Measurements from ENCODE around the gene DKC1.

The DKC1 gene

DNA sequence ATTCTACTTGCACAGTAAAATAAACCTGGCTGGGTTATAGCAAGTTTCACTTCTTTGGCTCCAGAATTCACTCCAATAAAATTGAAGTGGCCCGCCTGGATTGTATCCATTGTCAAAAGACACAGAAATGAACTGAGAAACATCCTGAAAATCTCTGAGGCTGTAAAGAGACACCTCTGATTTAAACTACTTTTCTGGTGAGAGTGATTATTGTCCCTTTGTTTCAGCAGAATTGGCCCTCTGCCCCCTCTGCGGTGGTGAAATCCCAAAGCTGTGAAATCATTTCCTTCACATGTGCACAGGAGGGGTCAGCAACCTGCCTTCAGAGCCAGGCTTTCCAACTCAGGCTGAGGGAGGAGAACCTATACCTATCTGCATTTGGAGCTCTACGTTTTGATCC lies 34.8 kb upstream of the DKC1 start:
- no peak for DNase-seq (ENCODE audit: low read depth, low spot score)
- H3K4me1 ChIP-seq (ENCODE audit: control insufficient read depth, insufficient read depth, low read length): no peaks in the 10 kb centered on the region
- WGBS (ENCODE audit: insufficient coverage, insufficient read length): no CpG with 5 or more reads among the region's 3 CpGs
- H3K27ac ChIP-seq (ENCODE audit: low read length): no peak overlapping the region
- no peaks in the 10 kb centered on the region for H3K36me3 ChIP-seq (ENCODE audit: control insufficient read depth, insufficient read depth, low read length)
- H3K9me3 ChIP-seq (ENCODE audit: control insufficient read depth, insufficient read depth, low read length): no peaks in the 10 kb centered on the region
- no peak overlapping the region for H3K4me3 ChIP-seq (ENCODE audit: low read length)
- no peaks in the 10 kb centered on the region for H3K27me3 ChIP-seq (ENCODE audit: control insufficient read depth, insufficient read depth, low read length)

DNA sequence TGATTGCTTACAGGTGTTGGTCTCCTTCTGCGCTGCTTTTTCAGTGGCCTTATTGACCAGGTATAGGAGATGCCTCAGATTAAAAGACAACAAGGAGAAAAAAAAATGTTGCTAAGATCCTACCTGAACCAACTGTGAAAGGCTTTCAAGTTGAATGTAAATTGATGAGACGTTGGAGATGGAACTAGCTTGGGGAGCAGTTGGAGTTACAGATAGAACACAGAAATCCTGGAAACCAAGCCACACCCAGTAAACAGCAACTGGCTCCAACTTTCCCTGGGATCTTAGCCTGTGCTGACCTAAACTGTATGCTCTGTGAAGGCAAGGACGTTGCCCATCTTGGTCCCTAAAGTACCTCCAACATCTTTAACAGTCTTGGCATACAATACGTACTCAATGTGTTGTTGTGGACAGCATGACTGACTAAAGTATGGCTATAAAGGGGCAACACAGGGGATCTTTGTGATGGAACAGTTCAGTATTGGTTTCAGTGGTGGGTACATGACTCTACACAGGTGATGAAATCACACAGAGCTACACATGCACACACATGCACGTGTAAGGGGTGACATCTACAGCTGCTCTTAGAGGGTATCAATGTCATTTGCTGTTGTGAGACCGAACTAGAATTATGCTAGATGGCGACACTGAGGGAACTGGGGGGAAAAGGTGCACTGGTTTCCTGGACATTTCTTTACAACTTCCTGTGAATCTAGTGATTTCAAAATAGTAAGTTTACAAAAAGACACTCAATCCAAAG lies 34.1 kb upstream of the DKC1 start:
- Histone ChIP-seq H3K9me3 (ENCODE audit: control insufficient read depth, insufficient read depth, low read length) (no peaks in the 10 kb centered on the region), H3K4me1 (ENCODE audit: control insufficient read depth, insufficient read depth, low read length) (no peaks in the 10 kb centered on the region), H3K27ac (ENCODE audit: low read length) (no peak overlapping the region), H3K4me3 (ENCODE audit: low read length) (no peak overlapping the region), H3K27me3 (ENCODE audit: control insufficient read depth, insufficient read depth, low read length) (no peaks in the 10 kb centered on the region), H3K36me3 (ENCODE audit: control insufficient read depth, insufficient read depth, low read length) (no peaks in the 10 kb centered on the region)
- no CpG with 5 or more reads among the region's 7 CpGs for WGBS (ENCODE audit: insufficient coverage, insufficient read length)
- no peak for DNase-seq (ENCODE audit: low read depth, low spot score)

DNA sequence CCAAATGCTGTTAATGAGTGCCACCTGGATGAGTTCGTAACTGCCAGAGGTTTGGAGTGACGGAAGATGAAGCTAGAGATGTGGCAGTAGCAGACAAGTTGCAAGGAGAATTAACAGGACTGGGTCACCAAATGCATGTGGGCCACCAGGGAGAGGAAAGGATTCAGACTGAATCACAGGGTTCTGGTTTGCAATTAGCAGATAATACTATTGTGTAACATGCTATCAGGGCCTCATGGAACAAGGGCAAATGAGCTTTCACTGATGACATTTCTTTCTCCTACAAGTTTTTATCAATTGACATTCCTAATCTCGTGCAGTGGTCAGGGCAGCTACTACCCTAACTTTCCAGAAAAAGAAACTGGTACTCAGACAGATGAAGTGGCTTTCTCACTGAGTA lies 33.2 kb upstream of the DKC1 start:
- no peaks in the 10 kb centered on the region for H3K27me3 ChIP-seq (ENCODE audit: control insufficient read depth, insufficient read depth, low read length)
- no peaks in the 10 kb centered on the region for H3K36me3 ChIP-seq (ENCODE audit: control insufficient read depth, insufficient read depth, low read length)
- no peaks in the 10 kb centered on the region for H3K9me3 ChIP-seq (ENCODE audit: control insufficient read depth, insufficient read depth, low read length)
- H3K4me3 ChIP-seq (ENCODE audit: low read length): no peak overlapping the region
- no peaks in the 10 kb centered on the region for H3K4me1 ChIP-seq (ENCODE audit: control insufficient read depth, insufficient read depth, low read length)
- no peak for DNase-seq (ENCODE audit: low read depth, low spot score)
- no CpG with 5 or more reads among the region's 3 CpGs for WGBS (ENCODE audit: insufficient coverage, insufficient read length)
- H3K27ac ChIP-seq (ENCODE audit: low read length): no peak overlapping the region

GRCh38 chrX:154730253-154730891 lies 32.3 kb upstream of the DKC1 start:
- DNase-seq (ENCODE audit: low read depth, low spot score): no peak

GRCh38 chrX:154731184-154731583 lies 31.5 kb upstream of the DKC1 start:
- no peak for DNase-seq (ENCODE audit: low read depth, low spot score)
- Histone ChIP-seq H3K4me3 (ENCODE audit: low read length) (no peak overlapping the region), H3K27ac (ENCODE audit: low read length) (no peak overlapping the region), H3K9me3 (ENCODE audit: control insufficient read depth, insufficient read depth, low read length) (no peaks in the 10 kb centered on the region), H3K36me3 (ENCODE audit: control insufficient read depth, insufficient read depth, low read length) (no peaks in the 10 kb centered on the region), H3K27me3 (ENCODE audit: control insufficient read depth, insufficient read depth, low read length) (no peaks in the 10 kb centered on the region), H3K4me1 (ENCODE audit: control insufficient read depth, insufficient read depth, low read length) (no peaks in the 10 kb centered on the region)
- WGBS (ENCODE audit: insufficient coverage, insufficient read length): no CpG with 5 or more reads among the region's 5 CpGs

More at GRCh38 chrX:154730253-154730891, 32.3 kb upstream of the DKC1 start:
- no peaks in the 10 kb centered on the region for H3K4me1 ChIP-seq (ENCODE audit: control insufficient read depth, insufficient read depth, low read length)
- WGBS (ENCODE audit: insufficient coverage, insufficient read length): no CpG with 5 or more reads among the region's 6 CpGs
- H3K27me3 ChIP-seq (ENCODE audit: control insufficient read depth, insufficient read depth, low read length): no peaks in the 10 kb centered on the region
- H3K36me3 ChIP-seq (ENCODE audit: control insufficient read depth, insufficient read depth, low read length): no peaks in the 10 kb centered on the region
- H3K27ac ChIP-seq (ENCODE audit: low read length): no peak overlapping the region
- H3K9me3 ChIP-seq (ENCODE audit: control insufficient read depth, insufficient read depth, low read length): no peaks in the 10 kb centered on the region
- no peak overlapping the region for H3K4me3 ChIP-seq (ENCODE audit: low read length)

- Histone ChIP-seq H3K4me1 (ENCODE audit: control insufficient read depth, insufficient read depth, low read length) (no peaks in the 10 kb centered on the region), H3K27ac (ENCODE audit: low read length) (no peak overlapping the region), H3K36me3 (ENCODE audit: control insufficient read depth, insufficient read depth, low read length) (no peaks in the 10 kb centered on the region), H3K4me3 (ENCODE audit: low read length) (no peak overlapping the region), H3K9me3 (ENCODE audit: control insufficient read depth, insufficient read depth, low read length) (no peaks in the 10 kb centered on the region), H3K27me3 (ENCODE audit: control insufficient read depth, insufficient read depth, low read length) (no peaks in the 10 kb centered on the region)
- DNase-seq (ENCODE audit: low read depth, low spot score): no peak
- WGBS (ENCODE audit: insufficient coverage, insufficient read length): no CpG with 5 or more reads among the region's 7 CpGs
Measured at GRCh38 chrX:154731881-154732280, 30.8 kb upstream of the DKC1 start.

GRCh38 chrX:154732421-154733065 lies 30.1 kb upstream of the DKC1 start:
- Histone ChIP-seq H3K4me1 (ENCODE audit: control insufficient read depth, insufficient read depth, low read length) (no peaks in the 10 kb centered on the region), H3K27me3 (ENCODE audit: control insufficient read depth, insufficient read depth, low read length) (no peaks in the 10 kb centered on the region), H3K9me3 (ENCODE audit: control insufficient read depth, insufficient read depth, low read length) (no peaks in the 10 kb centered on the region), H3K36me3 (ENCODE audit: control insufficient read depth, insufficient read depth, low read length) (no peaks in the 10 kb centered on the region), H3K27ac (ENCODE audit: low read length) (no peak overlapping the region), H3K4me3 (ENCODE audit: low read length) (no peak overlapping the region)
- WGBS (ENCODE audit: insufficient coverage, insufficient read length): no CpG with 5 or more reads among the region's 5 CpGs
- no peak for DNase-seq (ENCODE audit: low read depth, low spot score)

- no peak overlapping the region for H3K4me3 ChIP-seq (ENCODE audit: low read length)
- no peaks in the 10 kb centered on the region for H3K9me3 ChIP-seq (ENCODE audit: control insufficient read depth, insufficient read depth, low read length)
- no CpG with 5 or more reads among the region's 2 CpGs for WGBS (ENCODE audit: insufficient coverage, insufficient read length)
- H3K4me1 ChIP-seq (ENCODE audit: control insufficient read depth, insufficient read depth, low read length): no peaks in the 10 kb centered on the region
- H3K27me3 ChIP-seq (ENCODE audit: control insufficient read depth, insufficient read depth, low read length): no peaks in the 10 kb centered on the region
- no peak for DNase-seq (ENCODE audit: low read depth, low spot score)
- no peaks in the 10 kb centered on the region for H3K36me3 ChIP-seq (ENCODE audit: control insufficient read depth, insufficient read depth, low read length)
- H3K27ac ChIP-seq (ENCODE audit: low read length): no peak overlapping the region
Measured at GRCh38 chrX:154733066-154733425, 29.6 kb upstream of the DKC1 start.

DNA sequence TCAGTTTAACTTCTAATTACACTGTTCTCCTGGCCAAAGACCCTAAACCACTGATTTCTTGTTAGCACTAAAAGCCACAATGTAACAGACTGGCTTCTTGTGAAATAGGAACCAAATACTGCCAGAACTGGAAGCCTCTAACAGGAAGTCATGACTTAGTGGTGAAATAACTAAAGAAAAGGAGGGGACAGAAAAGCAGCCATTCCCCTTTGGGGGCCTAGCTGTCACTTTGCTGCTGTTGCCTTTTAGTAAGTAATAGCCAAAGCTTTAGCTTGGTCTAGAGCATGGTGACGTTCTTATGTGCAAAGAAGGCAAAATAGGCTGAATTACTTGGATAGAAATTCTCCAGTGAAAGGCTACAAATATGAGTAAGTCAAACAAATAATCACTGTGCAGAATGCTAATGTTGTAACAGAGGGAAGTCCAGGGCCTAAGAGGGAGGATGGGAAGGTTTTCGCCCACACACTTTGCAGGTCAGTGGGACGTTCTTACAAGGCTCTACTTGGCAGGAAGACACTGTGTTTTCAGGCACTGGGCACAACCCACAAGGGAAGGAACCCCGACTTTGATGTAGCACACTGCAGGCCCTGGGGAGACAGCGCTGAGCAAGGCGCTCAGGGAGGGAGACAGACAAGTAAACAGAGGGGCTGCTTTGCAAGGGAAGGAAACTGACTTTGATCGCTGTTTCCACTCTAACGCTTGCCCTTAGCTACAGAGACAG lies 28.4 kb upstream of the DKC1 start:
- Histone ChIP-seq H3K9me3 (ENCODE audit: control insufficient read depth, insufficient read depth, low read length) (no peaks in the 10 kb centered on the region), H3K27ac (ENCODE audit: low read length) (no peak overlapping the region), H3K36me3 (ENCODE audit: control insufficient read depth, insufficient read depth, low read length) (no peaks in the 10 kb centered on the region), H3K27me3 (ENCODE audit: control insufficient read depth, insufficient read depth, low read length) (no peaks in the 10 kb centered on the region), H3K4me1 (ENCODE audit: control insufficient read depth, insufficient read depth, low read length) (no peaks in the 10 kb centered on the region), H3K4me3 (ENCODE audit: low read length) (no peak overlapping the region)
- no CpG with 5 or more reads among the region's 8 CpGs for WGBS (ENCODE audit: insufficient coverage, insufficient read length)
- no peak for DNase-seq (ENCODE audit: low read depth, low spot score)

GRCh38 chrX:154735695-154736393 lies 26.8 kb upstream of the DKC1 start:
- H3K4me1 ChIP-seq (ENCODE audit: control insufficient read depth, insufficient read depth, low read length): no peaks in the 10 kb centered on the region
- no CpG with 5 or more reads among the region's 7 CpGs for WGBS (ENCODE audit: insufficient coverage, insufficient read length)

More at GRCh38 chrX:154735695-154736393, 26.8 kb upstream of the DKC1 start:
- Histone ChIP-seq H3K36me3 (ENCODE audit: control insufficient read depth, insufficient read depth, low read length) (no peaks in the 10 kb centered on the region), H3K9me3 (ENCODE audit: control insufficient read depth, insufficient read depth, low read length) (no peaks in the 10 kb centered on the region), H3K27me3 (ENCODE audit: control insufficient read depth, insufficient read depth, low read length) (no peaks in the 10 kb centered on the region), H3K27ac (ENCODE audit: low read length) (no peak overlapping the region), H3K4me3 (ENCODE audit: low read length) (no peak overlapping the region)
- no peak for DNase-seq (ENCODE audit: low read depth, low spot score)
